ENCODE results near the gene CHMP6. TPM values are rescaled to one million over a fixed set of nuclear protein-coding genes. Genes with fewer than 3 reads are reported as not detected.

Gene CHMP6
- total RNA-seq, 1 experiment from 2014 or later = 19.7 TPM

- DNase-seq (ENCODE audit: low read depth) = no peak
Measured at GRCh38 chr17:80956321-80957190, 35.1 kb upstream of the CHMP6 start.

GRCh38 chr17:80957461-80957941, 34.1 kb upstream of the CHMP6 start:
- no peak for DNase-seq (ENCODE audit: low read depth)

- peak; percentile 84 for DNase-seq (ENCODE audit: low read depth)
Measured at GRCh38 chr17:80959330-80960036, 32.2 kb upstream of the CHMP6 start.

GRCh38 chr17:80960037-80960796, 31.4 kb upstream of the CHMP6 start:
- no peak for DNase-seq (ENCODE audit: low read depth)

- no peak for DNase-seq (ENCODE audit: low read depth)
Measured at GRCh38 chr17:80960797-80961452, 30.7 kb upstream of the CHMP6 start.

- DNase-seq (ENCODE audit: low read depth) = no peak
Measured at GRCh38 chr17:80961541-80962330, 29.9 kb upstream of the CHMP6 start.

- no peak for DNase-seq (ENCODE audit: low read depth)
Measured at GRCh38 chr17:80962356-80963329, 29.0 kb upstream of the CHMP6 start.

- DNase-seq (ENCODE audit: low read depth) = no peak
Measured at GRCh38 chr17:80963812-80964543, 27.7 kb upstream of the CHMP6 start.

- DNase-seq (ENCODE audit: low read depth) = no peak
Measured at GRCh38 chr17:80964544-80964856, 27.1 kb upstream of the CHMP6 start.

GRCh38 chr17:80964859-80965580, 26.6 kb upstream of the CHMP6 start:
- DNase-seq (ENCODE audit: low read depth) = no peak

GRCh38 chr17:80965606-80966005, 26.0 kb upstream of the CHMP6 start:
- DNase-seq (ENCODE audit: low read depth) = no peak

GRCh38 chr17:80967404-80967872, 24.2 kb upstream of the CHMP6 start:
- DNase-seq (ENCODE audit: low read depth) = no peak

- DNase-seq (ENCODE audit: low read depth) = no peak
Measured at GRCh38 chr17:80968602-80969029, 23.0 kb upstream of the CHMP6 start.

- no peak for DNase-seq (ENCODE audit: low read depth)
Measured at GRCh38 chr17:80969030-80969673, 22.5 kb upstream of the CHMP6 start.

- DNase-seq (ENCODE audit: low read depth) = no peak
Measured at GRCh38 chr17:80969674-80970043, 22.0 kb upstream of the CHMP6 start.

GRCh38 chr17:80970044-80970761, 21.4 kb upstream of the CHMP6 start:
- DNase-seq (ENCODE audit: low read depth) = no peak
